ENCODE data around the gene UBL7.

Gene UBL7

DNA sequence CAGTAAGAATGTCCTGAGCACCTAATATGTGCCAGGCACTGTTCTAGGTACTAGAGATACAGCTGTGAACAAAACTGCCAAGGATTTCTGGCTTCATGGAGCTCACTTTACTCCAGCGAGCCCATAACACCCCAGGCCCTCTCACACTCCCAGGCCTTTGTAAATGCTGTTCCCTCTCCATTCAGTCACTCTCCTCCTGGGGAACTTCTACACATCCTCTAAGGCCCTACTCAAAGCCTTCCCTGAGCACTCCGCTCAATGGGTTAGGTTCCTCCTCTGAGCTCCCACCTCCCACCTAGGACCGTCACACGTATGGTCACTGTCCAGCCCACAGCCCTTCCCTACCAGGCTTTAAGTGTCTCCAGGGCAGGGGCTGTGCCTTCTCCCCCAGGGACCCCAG is 54.4 kb downstream of the UBL7 start:
- DNase-seq, result no peak

DNA sequence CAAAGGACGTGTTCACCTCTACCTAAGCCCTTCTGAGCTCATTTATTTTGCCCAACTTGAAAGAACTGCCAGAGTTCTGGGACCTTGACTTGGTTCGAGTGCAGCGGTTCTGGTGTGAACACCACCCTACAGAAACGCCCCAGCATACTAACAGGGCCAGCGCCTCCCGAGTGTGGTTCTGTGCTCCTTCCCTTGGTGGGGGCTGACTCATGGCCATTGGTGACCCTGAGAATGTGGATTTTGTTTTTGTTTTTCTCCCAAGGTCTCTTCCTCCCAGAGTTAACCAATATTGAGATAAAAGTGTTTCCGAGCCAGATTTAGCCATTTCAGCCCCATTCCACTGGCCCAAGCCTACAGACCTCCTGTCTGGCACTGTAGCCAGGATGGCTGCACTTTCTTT is 55.1 kb downstream of the UBL7 start:
- DNase-seq, result no peak

DNA sequence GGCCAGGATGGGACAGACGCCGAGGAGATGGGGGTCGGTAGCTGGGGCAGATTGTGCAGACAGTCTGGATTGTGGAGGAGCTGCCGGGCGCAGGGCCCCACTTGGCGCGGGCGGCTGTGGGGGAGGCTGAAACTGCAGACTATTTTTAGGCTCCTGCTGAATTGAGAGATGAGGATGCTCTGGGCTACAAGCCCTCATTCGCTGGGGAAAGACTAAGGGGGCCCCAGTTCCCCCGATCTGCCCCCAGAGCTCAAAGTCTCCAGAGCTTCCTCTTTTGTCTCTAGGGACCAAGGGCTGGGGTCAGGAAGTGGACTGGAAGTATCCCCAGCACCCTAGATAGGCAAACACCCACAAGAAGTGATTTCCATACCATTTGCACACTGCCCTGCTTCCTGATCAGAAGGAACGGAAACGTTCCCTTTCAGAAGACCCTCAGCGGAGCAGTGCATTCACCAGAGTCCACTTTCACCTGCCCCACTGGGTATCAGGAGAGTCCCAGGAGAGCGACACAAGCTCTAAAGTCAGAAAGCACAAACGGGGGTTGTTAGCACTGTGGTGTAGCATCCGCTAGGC is 56.9 kb downstream of the UBL7 start:
- no peak for DNase-seq

DNA sequence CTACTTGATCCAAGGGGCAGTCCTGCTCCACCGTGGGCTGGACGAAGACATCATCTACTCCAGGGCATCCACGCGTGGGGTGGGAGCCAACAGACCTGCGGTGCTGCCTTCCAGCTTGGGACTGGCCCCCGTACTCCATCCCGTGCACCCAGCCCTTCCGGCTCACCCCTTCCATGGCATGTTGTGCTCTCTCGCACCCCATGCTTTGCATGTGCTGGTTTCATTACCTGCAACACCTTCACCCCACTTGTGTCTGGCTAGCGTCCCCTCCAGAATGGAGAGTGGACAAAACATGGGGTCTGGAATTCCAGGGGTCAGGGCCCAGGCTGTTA is 57.4 kb downstream of the UBL7 start:
- DNase-seq, result no peak

DNA sequence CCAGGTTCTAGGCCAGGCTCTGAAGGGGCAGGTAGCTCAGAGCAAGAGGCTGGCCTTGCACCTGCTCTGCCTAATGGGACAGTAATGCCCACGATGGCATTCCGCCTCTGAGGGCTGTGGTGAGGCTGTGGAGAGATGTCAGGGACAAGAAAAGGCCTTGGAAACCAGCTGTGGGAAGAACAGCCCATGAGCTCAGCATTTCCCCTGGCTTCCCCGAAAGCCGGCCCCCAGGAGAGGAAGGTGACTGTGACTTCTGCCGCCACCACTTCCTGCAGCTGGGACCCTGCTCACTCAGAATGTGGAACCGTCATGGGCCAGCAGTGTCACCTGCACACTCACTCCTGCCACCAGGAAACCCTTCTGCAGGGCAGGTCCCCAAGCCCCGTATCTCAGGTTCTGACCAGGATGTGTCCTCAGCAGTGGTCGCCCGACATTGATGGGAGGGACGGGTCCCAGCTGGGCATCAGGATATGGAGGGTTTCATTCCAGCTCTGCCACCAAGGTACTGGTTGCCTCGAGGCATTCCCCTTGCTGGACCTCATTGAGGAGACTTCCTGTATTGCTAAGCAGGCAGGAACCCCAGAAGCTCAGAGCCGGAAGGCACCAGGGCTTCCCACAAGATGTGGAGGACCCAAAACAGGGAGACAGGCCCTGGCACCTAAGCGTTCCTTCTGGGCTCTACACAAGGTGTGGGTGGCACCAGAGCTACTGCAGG is 57.9 kb downstream of the UBL7 start:
- DNase-seq, result no peak

DNA sequence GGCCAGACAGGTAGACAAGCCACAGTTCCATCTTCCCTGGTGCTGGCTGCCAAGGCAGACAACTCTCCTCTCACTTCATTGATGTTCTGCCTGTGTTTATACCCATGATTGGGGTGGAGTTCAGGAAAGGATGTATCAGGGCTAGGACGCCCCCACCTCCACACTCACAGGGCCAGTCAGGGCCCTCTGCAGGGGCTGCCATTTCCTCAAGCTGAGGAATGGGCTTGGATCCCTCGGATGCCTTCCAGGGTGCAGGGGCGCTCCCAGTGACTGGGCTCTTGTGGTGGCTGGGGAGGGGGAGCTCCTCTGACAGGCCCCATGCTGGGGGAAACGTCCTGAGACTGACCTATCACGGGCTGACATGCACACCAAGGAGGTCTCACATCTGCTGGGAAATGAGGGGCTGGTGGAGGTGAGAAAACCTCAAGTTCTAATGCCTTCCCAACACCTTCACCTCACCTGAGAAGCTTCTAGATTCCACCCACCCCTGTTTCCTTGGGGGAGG is 58.6 kb downstream of the UBL7 start:
- DNase-seq, result no peak

- DNase-seq, result no peak
Measured at GRCh38 chr15:74400915-74401757, 59.8 kb downstream of the UBL7 start.

- no peak for DNase-seq
Measured at GRCh38 chr15:74400313-74400860, 60.6 kb downstream of the UBL7 start.

- DNase-seq, result no peak
Measured at GRCh38 chr15:74399511-74400312, 61.2 kb downstream of the UBL7 start.

DNA sequence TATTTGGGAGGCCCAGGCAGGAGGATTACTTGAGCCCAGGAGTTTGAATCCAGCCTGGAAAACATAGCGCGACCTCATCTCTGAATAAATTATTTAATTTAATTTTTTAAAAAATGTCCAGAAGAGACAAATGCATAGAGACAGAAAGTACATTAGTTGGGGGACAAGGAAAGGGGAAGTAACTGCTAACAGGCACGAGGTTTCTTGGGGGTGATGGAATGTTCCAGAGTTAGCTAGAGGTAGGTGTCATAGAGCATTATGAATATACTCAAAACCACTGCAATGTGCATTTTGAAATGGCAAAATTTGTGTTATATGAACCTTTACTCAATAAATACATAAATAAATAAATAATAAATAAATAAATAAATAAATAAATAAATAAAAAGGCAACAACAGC is 61.9 kb downstream of the UBL7 start:
- no peak for DNase-seq

DNA sequence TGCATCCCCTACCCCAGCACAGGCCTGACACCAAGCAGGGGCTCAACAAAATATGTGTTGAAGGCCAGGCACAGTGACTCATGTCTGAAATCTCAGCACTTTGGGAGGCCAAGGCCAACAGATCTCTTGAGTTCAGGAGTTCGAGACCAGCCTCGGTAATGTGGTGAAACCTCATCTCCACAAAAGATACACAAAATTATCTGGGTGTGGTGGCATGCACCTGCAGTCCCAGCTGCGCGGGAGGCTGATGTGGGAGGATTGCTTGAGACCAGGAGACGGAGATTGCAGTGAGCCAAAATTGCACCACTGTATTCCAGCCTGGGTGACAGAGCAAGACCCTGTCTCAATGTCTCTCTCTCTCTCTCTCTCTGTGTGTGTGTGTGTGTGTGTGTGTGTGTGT is 62.8 kb downstream of the UBL7 start:
- DNase-seq, result no peak

- DNase-seq, result no peak
Measured at GRCh38 chr15:74397239-74398068, 63.5 kb downstream of the UBL7 start.

- no peak for DNase-seq
Measured at GRCh38 chr15:74396445-74397238, 64.3 kb downstream of the UBL7 start.

DNA sequence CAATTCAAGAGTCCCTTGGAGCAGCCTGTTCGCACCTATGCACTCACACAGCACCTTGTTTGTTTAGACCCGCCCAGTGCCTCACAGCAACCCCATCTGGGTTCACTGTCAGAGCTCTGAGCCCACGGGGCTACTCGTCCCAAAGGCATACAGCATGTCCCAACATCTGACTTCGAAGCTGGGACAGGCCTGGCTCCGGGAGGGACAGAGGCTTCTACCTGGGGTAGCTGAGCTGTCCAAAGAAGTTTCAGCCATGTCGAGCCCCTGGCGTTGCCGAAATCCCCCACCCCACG is 64.9 kb downstream of the UBL7 start:
- DNase-seq, result no peak

All from NCI-H524 treated with DMSO at 0.1 percent for 48 hours (cell line).